ENCODE results near the gene RTN1.

RTN1 gene

GRCh38 chr14:59787045-59787674 is 83.4 kb downstream of the RTN1 start:
- no peak for DNase-seq (ENCODE audit: low read depth)

- DNase-seq (ENCODE audit: low read depth) = no peak
Measured at GRCh38 chr14:59785629-59786028, 84.9 kb downstream of the RTN1 start.

- DNase-seq (ENCODE audit: low read depth) = no peak
Measured at GRCh38 chr14:59782760-59783159, 87.8 kb downstream of the RTN1 start.

GRCh38 chr14:59777006-59777579 is 93.5 kb downstream of the RTN1 start:
- DNase-seq (ENCODE audit: low read depth) = no peak

- DNase-seq (ENCODE audit: low read depth) = no peak
Measured at GRCh38 chr14:59776468-59776867, 94.1 kb downstream of the RTN1 start.

GRCh38 chr14:59772233-59772632 is 98.3 kb downstream of the RTN1 start:
- no peak for DNase-seq (ENCODE audit: low read depth)

GRCh38 chr14:59771577-59771976 is 99.0 kb downstream of the RTN1 start:
- DNase-seq (ENCODE audit: low read depth) = no peak

GRCh38 chr14:59769586-59769985 is 101.0 kb downstream of the RTN1 start:
- DNase-seq (ENCODE audit: low read depth) = no peak

GRCh38 chr14:59768855-59769375 is 101.7 kb downstream of the RTN1 start:
- no peak for DNase-seq (ENCODE audit: low read depth)

- DNase-seq (ENCODE audit: low read depth) = no peak
Measured at GRCh38 chr14:59761851-59762250, 108.7 kb downstream of the RTN1 start.

- DNase-seq (ENCODE audit: low read depth) = no peak
Measured at GRCh38 chr14:59755409-59756135, 115.0 kb downstream of the RTN1 start.

GRCh38 chr14:59754256-59754655 is 116.3 kb downstream of the RTN1 start:
- DNase-seq (ENCODE audit: low read depth) = no peak

GRCh38 chr14:59753512-59753911 is 117.1 kb downstream of the RTN1 start:
- DNase-seq (ENCODE audit: low read depth) = no peak

- no peak for DNase-seq (ENCODE audit: low read depth)
Measured at GRCh38 chr14:59751578-59751977, 119.0 kb downstream of the RTN1 start.

GRCh38 chr14:59739794-59740193 is 130.8 kb downstream of the RTN1 start:
- no peak for DNase-seq (ENCODE audit: low read depth)

- DNase-seq (ENCODE audit: low read depth) = no peak
Measured at GRCh38 chr14:59728304-59728703, 142.3 kb downstream of the RTN1 start.

- no peak for DNase-seq (ENCODE audit: low read depth)
Measured at GRCh38 chr14:59727073-59727661, 143.4 kb downstream of the RTN1 start.

GRCh38 chr14:59711080-59711479 is 159.5 kb downstream of the RTN1 start:
- DNase-seq (ENCODE audit: low read depth) = no peak

- DNase-seq (ENCODE audit: low read depth) = no peak
Measured at GRCh38 chr14:59707778-59708561, 162.6 kb downstream of the RTN1 start.

GRCh38 chr14:59705866-59706265 is 164.7 kb downstream of the RTN1 start:
- no peak for DNase-seq (ENCODE audit: low read depth)

- no peak for DNase-seq (ENCODE audit: low read depth)
Measured at GRCh38 chr14:59705245-59705644, 165.3 kb downstream of the RTN1 start.

- DNase-seq (ENCODE audit: low read depth) = no peak
Measured at GRCh38 chr14:59704054-59704645, 166.4 kb downstream of the RTN1 start.

Data from activated T-cell treated with anti-CD3 and anti-CD28 coated beads for 48 hours (primary cell).